ENCODE results near the gene MB. TPM values are rescaled to one million over a fixed set of nuclear protein-coding genes. Genes with fewer than 3 reads are reported as not detected.

MB gene
- polyA plus RNA-seq, 10 donors = 190 to 359 (median 242) TPM

DNA sequence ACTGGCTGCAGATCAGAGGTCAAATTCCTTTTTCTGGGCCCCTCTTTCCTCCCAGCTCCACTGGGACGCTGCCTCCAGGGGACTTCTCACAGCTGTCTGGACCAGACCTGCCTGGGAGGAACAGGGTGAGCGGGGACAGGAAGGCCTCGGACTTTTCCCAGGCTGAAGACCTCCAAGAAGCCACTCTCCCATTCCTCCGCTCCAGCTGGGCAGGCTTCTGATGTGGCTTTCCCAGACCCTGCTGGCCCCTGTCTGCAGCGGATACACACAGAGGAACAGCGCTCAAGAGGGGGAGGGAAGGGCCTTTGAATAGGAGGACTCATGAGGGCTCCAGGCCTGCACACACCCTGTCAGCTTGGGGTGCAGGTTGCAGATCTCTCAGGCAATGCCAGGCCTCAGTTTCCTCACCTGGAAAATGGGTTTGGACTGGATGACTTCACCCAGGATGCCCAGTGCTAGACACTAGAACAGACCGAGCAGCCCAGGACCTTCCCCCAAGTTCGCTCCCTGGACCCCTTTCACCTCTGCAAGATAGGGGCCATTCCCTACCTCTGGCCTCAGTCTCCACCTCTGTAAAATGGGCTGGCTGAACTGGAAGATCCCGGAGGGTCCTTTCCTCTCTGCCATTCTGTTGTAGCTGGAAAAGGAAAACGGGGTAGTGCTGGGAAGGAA, 36.6 kb downstream of the MB start:
- DNase-seq = peak in 1 of 3 donors; percentile 43

DNA sequence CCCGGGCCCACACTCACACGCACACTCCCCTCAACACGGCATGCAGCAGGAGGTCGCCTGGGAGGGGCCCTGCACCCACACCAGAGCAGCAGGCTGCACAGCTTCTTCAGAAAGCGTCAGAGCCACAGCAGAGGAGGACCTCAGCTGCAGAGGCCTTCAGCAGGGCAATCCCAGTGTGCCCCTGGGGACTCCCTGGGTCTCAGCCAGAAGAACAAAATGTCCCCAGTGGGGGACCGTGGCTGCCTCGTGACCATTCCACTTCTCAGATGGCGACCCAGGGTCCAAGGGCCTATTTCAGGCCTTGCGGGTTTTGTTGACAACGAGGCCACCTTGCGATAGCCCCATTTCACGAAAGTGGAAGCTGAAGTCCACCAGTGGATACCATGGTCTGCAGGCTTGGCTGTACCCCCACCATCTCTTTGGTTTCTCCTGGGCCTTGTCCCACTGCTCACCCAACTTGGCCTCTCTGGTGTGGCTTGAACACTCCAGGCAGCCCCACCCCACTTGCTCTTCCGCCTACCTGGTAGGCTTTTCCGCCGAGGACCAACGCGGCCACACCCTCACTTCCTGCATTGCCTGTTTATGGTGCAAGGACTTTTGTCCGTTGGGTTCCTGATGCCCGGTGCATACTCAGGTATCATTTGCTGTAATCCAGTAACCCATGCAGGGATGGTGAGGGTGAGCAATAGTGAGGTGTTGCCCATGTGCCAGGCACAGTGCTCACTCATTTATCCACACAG, 38.1 kb downstream of the MB start:
- no peak for DNase-seq

DNA sequence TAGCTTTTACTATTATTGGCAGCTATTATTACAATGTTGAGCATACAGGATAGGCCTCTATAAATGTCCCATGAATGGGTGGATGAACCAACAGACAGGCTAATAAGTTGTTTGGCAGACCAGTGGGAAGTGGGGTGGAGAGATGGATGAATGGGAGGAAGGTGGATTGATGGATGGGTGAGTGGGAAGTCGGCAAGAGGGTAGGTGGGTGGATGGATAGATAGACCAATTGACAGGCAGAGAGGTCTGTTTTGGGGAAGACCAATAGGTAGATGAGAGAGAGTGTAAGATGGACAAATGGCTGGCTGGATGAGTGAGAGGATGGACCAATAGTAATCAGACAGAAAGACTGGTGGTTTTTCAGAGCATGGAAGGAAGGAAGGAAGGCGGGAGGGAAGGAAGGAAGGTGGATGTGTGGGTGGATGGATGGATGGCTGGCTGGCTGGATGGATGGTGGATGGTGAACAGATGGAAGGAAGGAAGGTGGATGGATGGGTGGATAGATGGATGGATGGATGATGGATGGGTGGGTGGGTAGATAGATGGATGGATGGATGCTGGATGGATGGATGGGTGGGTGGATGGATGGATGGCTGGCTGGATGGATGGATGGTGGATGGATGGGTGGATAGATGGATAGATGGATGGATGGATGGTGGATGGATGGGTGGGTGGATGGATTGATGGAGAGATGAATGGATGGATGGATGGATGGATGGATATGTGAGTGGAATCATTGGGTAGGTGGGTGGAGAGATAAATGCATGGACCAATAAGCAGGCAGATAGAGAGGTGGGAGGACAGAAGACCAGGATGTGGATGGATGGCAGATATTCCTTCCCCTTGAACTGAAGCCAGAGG, 39.1 kb downstream of the MB start:
- DNase-seq = no peak

DNA sequence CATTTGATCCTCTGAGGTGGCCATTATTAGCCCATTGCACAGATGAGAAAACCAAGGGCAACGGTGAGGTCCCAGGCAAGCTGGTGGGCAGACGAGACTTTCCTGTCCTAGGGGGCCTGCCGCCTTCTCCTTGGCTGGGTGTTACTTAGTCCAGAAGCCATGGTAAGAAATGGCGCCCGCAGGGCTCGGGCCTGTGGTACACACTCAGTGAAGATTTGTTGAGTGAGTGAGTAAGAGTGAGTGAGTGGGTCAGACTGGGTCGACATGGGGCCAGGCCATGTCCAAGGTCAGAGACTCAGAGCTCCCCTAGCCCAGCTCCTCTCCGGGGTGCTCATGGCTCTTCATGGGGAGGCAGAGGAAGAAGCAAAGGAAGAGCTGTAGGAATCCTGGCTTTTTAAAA, 40.5 kb downstream of the MB start:
- no peak for DNase-seq

DNA sequence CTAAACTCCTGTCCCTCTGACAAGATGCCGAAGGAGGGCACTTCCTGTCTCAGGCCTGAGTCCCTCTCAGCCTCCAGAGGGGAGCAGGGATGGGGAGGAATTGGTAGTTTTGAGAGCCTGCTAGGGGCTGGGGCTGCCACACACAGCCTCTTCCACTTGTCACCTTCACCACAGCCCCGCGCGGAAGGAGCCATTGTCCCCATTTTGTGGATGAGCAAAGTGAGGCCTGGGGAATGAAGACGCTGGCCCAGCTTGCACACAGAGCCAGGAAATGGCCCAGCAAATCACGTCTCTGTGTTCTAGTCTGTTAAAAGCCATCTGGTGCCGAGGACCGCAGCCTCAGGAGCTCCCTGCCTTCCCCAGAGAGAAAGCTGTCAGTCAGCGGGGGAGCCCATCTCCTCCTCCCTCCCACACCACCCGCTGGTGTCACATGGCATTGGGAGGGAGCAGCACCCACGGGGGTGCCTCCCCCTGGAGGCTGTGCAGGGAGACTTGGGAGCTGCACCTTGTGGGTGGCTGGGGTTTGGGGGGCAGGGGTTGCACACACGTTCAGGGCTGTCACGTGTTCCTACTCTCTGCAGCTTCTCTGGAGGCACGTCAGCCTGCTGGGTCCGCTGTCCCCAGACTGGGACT, 41.9 kb downstream of the MB start:
- DNase-seq = no peak

DNA sequence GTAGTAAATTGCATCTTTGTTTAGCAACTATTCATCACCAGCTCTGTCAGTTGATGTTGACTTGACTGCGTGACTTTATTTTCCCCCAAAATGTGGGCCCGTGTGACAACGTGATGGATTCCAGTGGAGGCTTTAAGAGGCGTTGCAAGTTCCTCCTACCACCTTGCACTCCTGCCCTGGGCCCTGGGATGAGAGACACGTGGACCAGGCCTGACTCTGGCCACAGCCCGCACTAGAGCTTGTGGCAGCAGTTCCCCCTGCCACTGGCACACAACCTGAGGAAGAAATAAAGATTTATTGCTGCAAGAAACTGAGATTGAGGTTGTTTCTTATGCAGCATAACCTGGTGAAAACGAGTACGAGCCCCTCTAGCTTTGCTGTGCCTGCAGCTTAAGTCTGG, 44.6 kb downstream of the MB start:
- DNase-seq = no peak

DNA sequence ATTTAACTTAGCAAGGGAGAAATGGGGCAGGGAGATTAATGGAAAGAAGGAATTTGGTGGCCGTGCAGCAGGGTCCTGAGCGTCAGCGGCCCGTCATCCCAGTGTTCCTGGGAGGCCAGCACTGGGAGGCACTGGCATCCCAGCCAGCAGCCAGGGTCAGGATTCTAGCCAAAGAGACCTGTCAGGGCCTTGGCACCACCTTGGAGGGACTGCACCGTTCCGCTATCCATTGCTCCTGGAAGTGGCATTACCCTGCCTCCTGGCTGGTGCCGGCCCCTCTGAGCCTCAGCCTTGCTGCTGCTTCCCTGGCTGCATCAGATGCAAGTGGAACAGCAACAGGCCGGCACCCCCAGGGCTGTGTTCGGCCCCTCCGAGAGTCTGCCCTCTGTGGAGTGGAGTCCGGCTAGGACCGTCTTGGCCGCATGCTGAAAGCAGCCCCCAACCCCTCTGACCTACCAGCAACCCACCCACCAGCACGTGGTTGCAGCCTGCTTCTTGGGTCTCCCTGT, 46.4 kb downstream of the MB start:
- DNase-seq = no peak

DNA sequence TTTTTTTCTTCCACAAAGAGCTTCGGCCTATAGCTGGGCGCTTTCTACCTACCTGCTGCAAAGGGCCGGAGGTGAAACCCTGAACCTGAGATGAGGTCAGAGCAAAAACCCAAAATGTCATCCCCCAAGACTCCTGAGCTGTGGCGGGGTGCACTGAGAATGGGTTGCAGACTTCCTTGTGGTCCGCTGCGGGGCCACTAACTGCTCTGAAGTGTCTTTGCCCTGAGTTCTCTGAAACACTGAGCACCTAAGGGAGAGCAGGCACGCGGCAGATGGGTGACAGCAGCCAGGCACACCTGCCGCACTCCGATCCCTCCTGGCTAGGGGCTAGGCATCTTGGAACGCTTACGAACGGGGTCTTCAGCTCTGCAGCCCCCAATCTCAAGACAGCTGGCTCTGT, 47.2 kb downstream of the MB start:
- no peak for DNase-seq

DNA sequence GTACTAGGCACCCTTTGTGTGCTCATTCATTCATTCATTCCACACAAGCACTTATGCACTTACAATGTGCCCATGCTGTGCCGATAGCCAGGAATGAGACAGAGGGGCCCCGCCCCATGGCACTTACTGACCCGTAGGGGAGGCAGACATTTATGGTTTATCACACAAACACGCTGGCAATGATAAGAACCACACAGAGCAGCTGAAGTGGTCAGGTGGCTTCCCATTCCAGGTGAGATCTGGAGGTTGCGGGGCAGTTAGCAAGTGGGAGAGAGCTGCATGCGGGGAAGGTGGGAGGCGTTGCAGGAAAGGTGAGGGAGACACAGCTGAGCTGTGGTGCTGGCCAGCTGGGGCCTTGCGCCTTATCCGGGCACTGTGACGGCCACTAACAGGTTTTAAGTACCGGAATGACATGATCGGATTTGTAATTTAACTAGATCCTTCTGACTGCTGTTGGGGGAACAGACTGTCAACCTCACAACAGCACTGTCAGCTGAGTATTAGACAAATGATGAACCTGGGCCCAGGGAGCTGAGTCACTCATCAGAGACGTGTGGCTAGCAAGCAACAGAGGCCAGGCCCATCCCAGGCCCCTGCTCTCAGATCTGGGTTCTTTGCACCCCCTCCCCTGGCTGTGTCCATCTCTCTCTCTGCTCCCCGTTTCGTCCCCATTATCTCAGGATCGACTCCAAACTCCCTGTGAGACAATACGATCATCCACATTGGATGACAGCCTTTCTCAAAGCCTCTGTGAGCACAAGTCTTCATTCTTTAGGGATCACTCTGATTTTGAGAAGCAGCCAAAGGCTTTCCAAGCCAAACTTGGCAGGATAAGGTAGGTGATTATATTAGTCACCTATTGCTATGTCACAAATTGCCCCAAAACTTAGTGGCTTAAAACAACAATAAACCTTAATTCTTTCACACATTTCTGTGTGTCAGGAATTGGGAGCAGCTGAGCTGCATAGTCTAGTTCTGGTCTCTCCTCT, 48.1 kb downstream of the MB start:
- DNase-seq = peak in 1 of 3 donors; percentile 64

DNA sequence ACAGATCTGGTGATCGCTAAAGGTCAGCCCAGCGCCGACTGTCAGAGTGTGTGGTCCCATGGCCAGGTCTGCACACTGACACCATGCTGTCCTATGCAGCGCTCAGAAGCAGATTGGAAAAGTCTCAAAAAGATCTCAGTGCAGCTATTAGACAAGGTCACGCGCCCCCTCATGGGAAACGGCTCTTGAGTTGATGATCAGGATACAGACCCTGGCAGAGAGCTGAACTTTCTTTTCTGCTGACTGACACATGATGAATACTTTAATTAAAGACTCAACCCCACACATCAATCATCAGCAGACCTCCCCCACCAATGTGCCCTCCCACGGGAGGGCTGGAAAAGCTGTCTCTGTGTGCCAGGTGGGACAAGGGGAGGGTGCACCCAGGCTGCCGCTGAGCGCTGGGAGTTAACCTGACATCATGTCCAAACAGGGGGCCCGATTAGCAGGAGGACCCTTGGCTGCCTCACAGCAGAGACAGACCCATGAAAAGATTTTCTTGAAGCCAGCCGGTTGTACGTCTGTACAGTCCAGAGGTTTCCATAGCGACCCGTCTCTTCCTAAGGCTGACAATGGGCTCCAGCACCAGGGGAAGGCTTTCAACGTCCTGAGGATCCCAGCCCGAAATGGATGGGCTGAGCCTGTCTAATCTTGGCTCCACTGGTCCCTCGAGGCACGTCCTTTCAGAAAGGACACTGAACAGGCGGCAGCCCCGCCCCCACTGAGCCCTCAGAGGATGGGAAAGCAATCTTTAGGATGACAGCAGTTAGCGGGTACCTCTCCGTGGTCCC, 49.6 kb downstream of the MB start:
- DNase-seq = peak in 2 of 3 donors; percentile 20 to 60

DNA sequence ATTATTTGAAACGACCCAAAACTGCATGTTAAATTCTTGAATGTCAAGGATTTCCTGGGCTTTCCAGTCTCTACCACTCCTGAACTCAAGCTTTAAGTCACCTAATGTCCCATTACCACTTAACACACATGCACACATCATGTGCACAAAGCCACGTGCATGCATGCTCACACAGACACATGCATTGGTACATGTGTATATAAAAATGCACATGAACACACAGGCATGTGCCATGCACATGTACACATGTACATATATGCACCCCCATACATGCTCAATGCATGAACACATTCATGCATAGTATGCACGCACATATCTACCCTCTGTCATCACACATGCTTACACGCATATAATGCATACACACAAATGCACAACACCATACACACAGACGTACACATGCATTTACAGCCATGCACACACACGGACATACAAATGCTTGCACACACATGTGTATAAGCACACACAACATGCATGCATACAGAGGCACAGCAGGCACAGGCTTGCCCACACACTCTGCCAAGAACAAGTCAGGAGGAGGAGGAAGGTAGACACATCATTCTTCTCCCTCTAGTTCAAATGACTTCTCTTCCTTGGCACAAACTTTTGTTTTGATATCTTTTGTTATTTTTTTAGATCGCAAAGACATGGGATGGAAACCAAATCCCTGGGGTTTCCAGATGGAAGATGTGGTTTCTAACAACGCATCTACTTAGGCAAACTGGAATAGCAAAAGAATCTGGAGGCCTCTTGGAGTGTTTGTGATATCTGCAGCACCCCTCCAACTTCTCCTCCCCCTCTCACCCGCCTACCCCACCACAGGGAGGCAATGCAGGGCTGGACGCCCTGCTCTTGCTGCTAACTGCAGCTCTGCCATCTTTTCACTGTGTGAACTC, 51.9 kb downstream of the MB start:
- DNase-seq = peak in 1 of 3 donors; percentile 62

DNA sequence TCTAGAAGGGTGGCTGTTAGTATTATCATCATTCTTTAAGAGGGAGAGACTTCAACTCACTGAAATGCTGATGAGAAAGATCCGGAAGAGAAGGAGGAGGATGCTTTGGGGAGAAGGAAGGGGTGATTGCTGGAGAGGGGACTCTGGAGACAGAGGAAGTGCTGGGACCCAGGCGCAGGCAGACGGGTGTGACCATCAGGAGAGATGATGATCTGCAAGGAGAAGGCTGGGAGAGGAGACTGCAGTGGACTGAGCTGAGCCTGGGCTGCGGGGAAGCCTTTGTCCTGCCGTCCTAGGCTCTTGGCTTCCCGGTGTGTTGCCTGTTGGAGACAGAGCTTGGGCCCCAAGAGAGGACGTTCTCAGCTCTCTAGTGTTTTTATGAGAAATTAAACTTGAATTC, 53.9 kb downstream of the MB start:
- DNase-seq = no peak

DNA sequence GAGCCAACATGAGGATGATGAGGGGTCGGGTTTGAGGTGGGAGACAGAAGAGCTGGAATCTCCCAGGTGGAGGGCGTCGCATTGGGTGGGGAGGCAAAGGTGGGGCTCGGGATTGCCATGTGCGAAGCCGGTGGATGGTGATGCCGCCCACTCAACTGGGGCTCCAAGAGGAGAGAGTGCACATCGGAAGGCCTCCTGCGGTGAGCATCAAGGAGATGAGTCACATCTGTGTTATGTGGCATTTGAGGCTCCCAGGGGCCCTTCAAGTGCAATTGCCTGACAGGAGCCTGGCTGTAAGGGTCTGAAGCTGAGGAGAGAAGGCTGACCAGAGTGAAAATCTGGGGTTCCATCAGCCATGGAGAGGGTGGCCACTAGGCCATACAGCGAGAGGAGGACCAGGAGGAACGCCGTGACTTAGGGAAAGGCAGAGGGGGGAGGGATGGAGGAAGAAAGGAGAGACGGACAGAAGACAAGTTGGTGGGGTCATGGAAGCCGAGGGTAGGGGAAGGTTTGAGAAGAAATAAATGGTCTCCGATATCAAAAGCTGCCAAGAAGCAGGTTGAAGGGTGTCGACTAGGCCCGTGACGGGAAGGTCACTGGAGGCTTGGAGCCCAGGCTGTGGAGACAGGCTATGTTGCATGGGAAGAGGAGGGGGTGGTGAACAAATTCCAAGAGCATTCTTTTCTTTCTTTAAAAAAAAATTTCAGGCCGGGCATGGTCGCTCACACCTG, 55.2 kb downstream of the MB start:
- DNase-seq = peak in 1 of 3 donors; percentile 44

DNA sequence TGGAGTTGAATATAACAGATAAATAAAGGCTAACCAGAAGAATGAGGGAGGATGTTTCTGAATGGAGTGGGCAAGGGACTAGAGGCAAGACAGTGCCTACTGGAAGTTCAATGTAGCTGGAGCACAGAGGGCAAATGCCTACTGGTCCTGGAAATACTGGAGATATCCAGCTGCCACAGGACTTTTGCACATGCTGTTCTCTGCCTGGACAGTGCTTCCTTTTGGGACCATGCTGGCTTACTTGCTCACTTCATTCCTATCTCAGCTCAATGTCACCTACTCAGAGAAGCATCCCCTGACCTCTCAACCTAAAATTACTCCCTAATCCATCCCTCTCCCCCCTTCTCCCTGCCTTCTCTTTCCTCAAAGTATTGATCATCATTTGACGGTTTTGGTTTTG, 56.3 kb downstream of the MB start:
- no peak for DNase-seq

DNA sequence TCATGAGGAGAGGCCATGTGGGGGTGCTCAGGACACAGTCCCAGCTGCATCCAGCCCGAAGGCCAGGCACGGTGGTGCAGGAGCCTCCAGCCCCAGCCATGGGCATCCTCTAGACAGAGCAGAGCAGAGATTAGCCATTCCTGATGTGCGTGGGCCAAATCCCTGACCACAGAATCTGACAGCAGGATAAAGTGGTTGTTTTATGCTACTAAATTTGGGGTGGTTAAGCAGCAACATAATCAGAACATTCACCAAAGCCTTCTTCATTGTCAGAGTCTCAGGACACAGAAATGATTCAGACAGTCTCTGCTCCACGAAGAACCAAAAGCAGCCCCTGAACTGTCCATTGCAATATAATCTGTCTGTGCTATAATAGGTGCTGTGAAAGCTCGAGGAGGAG, 56.8 kb downstream of the MB start:
- DNase-seq = no peak

DNA sequence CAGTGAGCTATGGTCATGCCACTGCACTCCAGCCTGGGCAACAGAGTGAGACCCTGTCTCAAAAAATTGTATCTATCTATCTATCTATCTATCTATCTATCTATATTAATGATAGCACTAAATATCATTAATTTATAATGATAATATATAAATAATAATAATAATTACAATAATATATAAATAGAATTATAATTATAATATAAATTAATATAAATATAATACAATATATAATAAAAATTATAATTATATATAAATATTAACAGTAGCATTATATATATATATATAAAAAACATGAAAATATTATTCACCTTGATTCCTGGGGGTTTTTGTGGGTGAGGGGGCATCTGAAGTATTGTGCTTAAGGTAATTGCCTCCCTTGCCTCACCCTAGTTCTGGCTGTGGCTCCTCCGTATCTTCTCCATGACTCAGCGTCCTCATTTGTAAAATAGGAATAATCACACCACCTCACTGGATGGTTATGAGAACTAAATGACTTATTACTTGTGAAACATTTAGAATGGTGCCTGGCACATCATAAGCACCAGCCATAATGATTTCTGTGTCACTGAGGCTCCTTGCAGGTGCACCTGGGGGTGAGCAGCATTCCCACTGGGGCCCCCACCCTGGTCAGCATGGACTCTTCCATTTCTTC, 57.6 kb downstream of the MB start:
- DNase-seq = no peak

DNA sequence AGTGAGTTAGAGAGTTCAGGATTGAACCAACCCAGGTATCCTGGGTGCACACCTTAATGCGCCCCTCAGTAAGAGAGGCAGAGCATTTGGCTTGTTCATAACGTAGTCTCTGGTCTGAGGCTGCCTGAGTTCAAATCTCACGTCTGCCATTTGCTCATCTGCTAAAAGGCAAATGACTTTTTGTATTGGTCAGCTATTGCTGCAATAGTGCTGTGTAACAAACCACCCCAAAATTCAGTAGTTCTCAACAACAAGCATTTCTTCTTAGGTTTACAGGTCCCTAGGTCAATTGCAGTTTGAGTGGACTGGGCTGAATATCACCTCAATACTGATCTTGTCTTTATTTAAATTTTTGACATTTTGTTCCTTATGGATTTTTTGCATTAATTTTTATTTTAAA, 58.4 kb downstream of the MB start:
- DNase-seq = no peak

DNA sequence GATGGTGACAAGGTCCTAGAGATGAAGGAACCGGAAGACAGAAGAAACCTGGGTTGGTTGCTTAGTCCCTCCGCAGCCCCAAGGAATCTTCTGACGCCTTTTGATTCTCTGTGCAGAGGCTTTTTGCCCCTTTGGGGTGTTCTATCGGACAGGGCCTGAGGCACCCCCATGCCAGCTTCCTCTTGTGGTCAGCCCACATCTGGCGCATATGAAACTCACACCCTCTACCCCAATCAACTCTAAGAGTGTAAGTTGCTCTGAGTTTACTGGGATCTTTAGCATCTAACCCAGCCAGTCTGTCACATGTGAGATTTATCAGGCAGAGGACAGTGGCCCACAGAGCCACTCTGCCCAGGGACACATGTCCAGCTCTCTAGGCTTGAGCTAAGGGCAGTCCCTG, 59.1 kb downstream of the MB start:
- no peak for DNase-seq

All from muscle of back (tissue), 11 donors.